Measurements from ENCODE around the gene RIOX2. TPM values are rescaled to one million over a fixed set of nuclear protein-coding genes. Genes with fewer than 3 reads are reported as not detected.

Gene RIOX2
- polyA plus RNA-seq, 3 donors: 15.3 to 18.7 (median 18.3) TPM

- Mint-ChIP-seq H3K27me3 (ENCODE audit: low read depth in 3 of 3) (no peaks in the 10 kb centered on the region), H3K4me1 (peaks cover 46% of the 10 kb centered on the region), H3K9me3 (no peaks in the 10 kb centered on the region), H3K36me3 (peaks cover 46 to 58% of the 10 kb centered on the region in 2 donors), H3K27ac (peak overlapping the region; percentile 70 to 91 (median 86)), H3K4me3 (no peak overlapping the region)
- Histone ChIP-seq H3K4me2 (replicated peaks; ENCODE audit: extremely low read depth, low read length, poor library complexity, severe bottlenecking) (no peak overlapping the region), H3K79me2 (ENCODE audit: insufficient read depth, low read length) (no peaks in the 10 kb centered on the region), H3K4me3 (replicated peaks in 1 of 3; ENCODE audit: low read depth in 2 of 3, low read length in 3 of 3) (no peak overlapping the region), H3K9me3 (replicated peaks in 1 of 2; ENCODE audit: control insufficient read depth in 1 of 2, insufficient read depth in 1 of 2, low read length in 2 of 2) (no peaks in the 10 kb centered on the region), H4K20me1 (ENCODE audit: insufficient read depth, low read length) (peaks cover 9% of the 10 kb centered on the region), H2AFZ (ENCODE audit: insufficient read depth, low read depth, low read length, poor library complexity, severe bottlenecking) (no peak overlapping the region), H3K4me1 (ENCODE audit: control insufficient read depth in 1 of 2, insufficient read depth in 2 of 2, low read length in 2 of 2) (peaks cover 45 to 51% of the 10 kb centered on the region in 2 donors), H3K36me3 (replicated peaks in 1 of 2; ENCODE audit: control insufficient read depth in 1 of 2, insufficient read depth in 2 of 2, low read length in 2 of 2) (peaks cover 28 to 58% of the 10 kb centered on the region in 2 donors), H3K27me3 (ENCODE audit: control insufficient read depth in 2 of 2, insufficient read depth in 2 of 2, low read length in 2 of 2) (no peaks in the 10 kb centered on the region), H3K27ac (ENCODE audit: low read depth in 1 of 2, low read length in 2 of 2) (peak overlapping the region; percentile 41 to 64), H3K9ac (ENCODE audit: insufficient read depth, low read length, poor library complexity, severe bottlenecking) (no peak overlapping the region)
- no peak for TF ChIP-seq CTCF (IDR thresholded peaks at IDR 0.05)
- intact Hi-C loops (cut with micrococcal nuclease): no loop called here
- 55% methylated on average over 6 of the region's 8 CpGs for WGBS (ENCODE audit: insufficient coverage)
- DNase-seq: peak; percentile 45 to 73 (median 59)
Measured at GRCh38 chr3:97957617-97958311, 14.5 kb downstream of the RIOX2 start.

DNA sequence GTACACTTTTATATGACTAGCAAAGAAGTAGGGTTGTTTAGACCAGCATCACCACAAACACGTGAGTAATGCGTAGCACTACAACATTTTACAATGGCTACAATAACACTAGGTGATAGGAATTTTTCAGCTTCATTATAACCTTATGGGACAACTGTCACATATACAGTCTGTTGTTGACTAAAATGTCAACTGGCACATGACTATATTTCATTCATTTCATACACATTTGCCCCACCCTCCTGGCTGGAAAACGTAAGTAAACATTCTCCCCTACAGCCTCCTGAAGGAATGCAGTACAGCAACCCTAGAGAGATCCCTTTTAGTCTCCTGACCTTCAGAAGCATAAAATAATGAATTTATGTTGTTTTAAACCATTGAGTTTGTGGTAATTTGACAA, 16.2 kb downstream of the RIOX2 start:
- Histone ChIP-seq H3K9ac (ENCODE audit: insufficient read depth, low read length, poor library complexity, severe bottlenecking) (no peak overlapping the region), H3K4me2 (replicated peaks; ENCODE audit: extremely low read depth, low read length, poor library complexity, severe bottlenecking) (no peak overlapping the region), H3K27ac (ENCODE audit: low read depth in 1 of 2, low read length in 2 of 2) (no peak overlapping the region), H3K27me3 (ENCODE audit: control insufficient read depth in 2 of 2, insufficient read depth in 2 of 2, low read length in 2 of 2) (no peaks in the 10 kb centered on the region), H3K4me3 (replicated peaks in 1 of 3; ENCODE audit: low read depth in 2 of 3, low read length in 3 of 3) (no peak overlapping the region), H2AFZ (ENCODE audit: insufficient read depth, low read depth, low read length, poor library complexity, severe bottlenecking) (no peak overlapping the region), H3K4me1 (ENCODE audit: control insufficient read depth in 1 of 2, insufficient read depth in 2 of 2, low read length in 2 of 2) (peaks cover 53 to 57% of the 10 kb centered on the region in 2 donors), H4K20me1 (ENCODE audit: insufficient read depth, low read length) (no peaks in the 10 kb centered on the region), H3K79me2 (ENCODE audit: insufficient read depth, low read length) (no peaks in the 10 kb centered on the region), H3K9me3 (replicated peaks in 1 of 2; ENCODE audit: control insufficient read depth in 1 of 2, insufficient read depth in 1 of 2, low read length in 2 of 2) (no peaks in the 10 kb centered on the region), H3K36me3 (replicated peaks in 1 of 2; ENCODE audit: control insufficient read depth in 1 of 2, insufficient read depth in 2 of 2, low read length in 2 of 2) (peaks cover 25 to 48% of the 10 kb centered on the region in 2 donors)
- Mint-ChIP-seq H3K36me3 (peaks cover 46 to 56% of the 10 kb centered on the region in 2 donors), H3K4me3 (no peak overlapping the region), H3K9me3 (no peaks in the 10 kb centered on the region), H3K27me3 (ENCODE audit: low read depth in 3 of 3) (no peaks in the 10 kb centered on the region), H3K27ac (no peak overlapping the region), H3K4me1 (peaks cover 52% of the 10 kb centered on the region)
- no peak for DNase-seq
- WGBS (ENCODE audit: insufficient coverage): no CpG with 5 or more reads among the region's 3 CpGs
- intact Hi-C loops (cut with micrococcal nuclease): no loop called here
- TF ChIP-seq CTCF (IDR thresholded peaks at IDR 0.05): no peak

All from CD14-positive monocyte (primary cell).